NCI-H2081 (cell line): ENCODE results near the gene IPPK.
"Not testable (repeated sequence)": the region's sequence is repeated elsewhere in the genome, so short reads cannot be mapped to it uniquely, and the experiment has no call there.

Experiments used
- DNase-seq, 2 experiments: peaks; one replicate each; lab custom pipeline; 2025; lab: John Stamatoyannopoulos, UW

Gene IPPK

GRCh38 chr9:92638621-92639101 lies 31.3 kb downstream of the IPPK start:
- no peak for DNase-seq

DNA sequence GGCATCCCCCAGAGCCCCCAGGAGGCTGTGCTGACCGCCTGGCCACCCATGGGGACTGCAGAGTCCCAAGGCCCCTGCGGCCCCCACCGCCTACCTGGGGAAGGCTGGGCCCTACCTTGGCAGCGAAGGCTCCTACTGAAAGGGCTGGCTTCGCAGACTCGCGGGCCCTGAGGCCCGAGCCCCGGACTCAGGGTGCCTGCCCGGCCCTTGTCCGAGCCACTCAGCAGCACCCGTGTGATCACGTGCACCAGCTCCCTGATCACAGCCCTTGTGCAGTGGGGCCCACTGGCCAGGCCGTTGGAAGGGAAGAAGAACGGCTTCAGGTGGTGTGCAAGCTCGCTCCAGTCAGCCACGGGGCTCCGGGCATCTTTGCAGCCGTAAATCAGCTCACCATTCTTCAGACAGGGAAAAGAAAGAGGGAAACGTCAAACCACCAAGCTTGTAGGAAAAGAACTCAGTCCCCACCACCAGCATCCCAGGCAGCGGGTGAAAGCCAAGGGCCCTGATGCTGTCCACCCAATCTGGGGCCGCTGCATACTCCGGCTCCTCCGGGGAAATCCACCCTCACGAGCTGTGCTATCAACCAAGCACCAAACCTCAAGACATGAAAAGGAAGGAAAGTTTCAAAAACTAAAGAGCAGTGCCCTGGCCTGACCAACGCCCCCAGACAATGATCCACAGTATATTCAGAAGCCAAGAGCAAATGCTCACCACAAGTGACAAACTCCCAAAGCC lies 31.9 kb downstream of the IPPK start:
- no peak for DNase-seq

DNA sequence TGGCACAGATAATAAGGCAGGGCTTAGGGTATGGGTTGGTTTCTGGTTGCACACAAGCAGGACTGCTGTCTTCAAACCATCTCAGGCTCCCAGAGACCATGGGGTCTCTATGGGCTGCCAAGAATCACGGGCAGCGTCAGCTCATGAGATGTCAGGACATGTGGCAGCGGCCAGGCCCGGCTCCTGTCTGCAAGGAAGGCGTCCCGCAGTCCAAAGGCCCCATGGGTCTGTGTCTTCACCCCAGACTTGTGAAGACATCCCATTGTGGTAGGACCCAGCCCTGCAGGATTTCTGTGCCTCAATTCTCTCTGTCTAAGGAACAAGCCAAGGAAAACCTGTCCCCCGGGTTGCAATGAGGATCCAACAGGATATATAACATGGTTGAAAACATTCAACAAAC lies 32.6 kb downstream of the IPPK start:
- DNase-seq = no peak

- DNase-seq = no peak
These were observed 33.3 kb downstream of the IPPK start for GRCh38 chr9:92636627-92637026.

GRCh38 chr9:92635760-92636159 lies 34.2 kb downstream of the IPPK start:
- DNase-seq = no peak

- DNase-seq = peak; percentile 47 to 51
These were observed 35.0 kb downstream of the IPPK start for GRCh38 chr9:92634712-92635605.

- no peak for DNase-seq
These were observed 36.2 kb downstream of the IPPK start for GRCh38 chr9:92633614-92634278.

DNA sequence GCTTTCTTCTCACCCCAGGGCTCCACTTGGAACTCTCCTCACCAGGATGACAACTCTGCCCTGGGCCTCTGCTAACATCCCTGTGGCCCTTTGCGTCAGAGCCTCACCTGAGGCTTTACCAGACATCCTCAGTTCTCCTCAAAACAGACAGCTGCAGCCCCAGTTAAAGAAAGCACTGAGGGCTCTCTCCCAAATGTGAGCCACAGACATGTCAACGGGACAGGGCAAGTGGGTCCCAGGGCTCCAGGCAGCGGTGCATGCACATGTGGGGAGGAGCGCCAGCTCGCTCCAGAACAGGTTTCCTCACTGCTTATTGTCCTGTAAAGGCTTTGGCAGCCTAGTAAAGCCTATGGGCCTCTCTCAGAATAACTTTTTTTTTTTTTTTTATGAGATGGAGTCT lies 37.3 kb downstream of the IPPK start:
- DNase-seq = no peak

- no peak for DNase-seq
These were observed 38.2 kb downstream of the IPPK start for GRCh38 chr9:92631452-92632343.

GRCh38 chr9:92627651-92628050 lies 42.3 kb downstream of the IPPK start:
- no peak for DNase-seq

DNA sequence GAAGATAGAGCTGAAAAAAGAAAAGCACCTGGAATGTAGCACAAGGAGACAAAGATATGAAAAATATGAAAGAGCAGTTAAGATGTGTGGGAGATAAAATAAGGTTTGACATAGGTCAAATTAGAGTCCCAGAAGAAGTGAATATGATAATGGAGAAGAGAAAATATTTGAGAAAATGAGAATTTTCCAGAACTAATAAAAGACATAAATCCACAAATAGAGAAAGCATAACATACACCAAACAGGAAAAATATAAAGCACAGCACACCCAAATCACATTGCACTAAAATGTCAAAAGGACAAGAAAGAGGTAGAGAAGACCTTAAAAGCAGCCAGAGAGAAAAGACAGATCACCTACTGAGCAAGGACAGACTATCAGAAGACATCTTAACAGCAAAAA lies 43.4 kb downstream of the IPPK start:
- DNase-seq = no peak

- DNase-seq = not testable (repeated sequence)
These were observed 46.0 kb downstream of the IPPK start for GRCh38 chr9:92623936-92624335.

DNA sequence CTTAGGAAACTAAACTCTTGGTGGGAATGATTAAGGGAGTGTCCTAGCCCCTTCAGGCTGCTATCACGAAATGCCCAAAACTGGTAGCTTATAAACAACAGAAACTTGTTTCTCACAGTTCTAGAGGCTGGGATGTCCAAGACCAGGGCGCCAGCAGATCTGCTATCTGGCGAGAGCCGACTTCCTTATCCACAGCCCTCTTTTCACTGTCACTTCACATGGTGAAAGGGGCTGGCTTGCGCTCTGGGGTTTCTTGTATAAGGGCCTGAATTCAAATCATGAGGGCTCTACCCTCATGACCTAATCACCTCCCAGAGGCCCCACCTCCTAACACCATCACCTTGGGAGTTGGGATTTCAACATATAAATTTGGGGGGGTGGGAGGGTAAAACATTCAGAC lies 49.1 kb downstream of the IPPK start:
- no peak for DNase-seq

DNA sequence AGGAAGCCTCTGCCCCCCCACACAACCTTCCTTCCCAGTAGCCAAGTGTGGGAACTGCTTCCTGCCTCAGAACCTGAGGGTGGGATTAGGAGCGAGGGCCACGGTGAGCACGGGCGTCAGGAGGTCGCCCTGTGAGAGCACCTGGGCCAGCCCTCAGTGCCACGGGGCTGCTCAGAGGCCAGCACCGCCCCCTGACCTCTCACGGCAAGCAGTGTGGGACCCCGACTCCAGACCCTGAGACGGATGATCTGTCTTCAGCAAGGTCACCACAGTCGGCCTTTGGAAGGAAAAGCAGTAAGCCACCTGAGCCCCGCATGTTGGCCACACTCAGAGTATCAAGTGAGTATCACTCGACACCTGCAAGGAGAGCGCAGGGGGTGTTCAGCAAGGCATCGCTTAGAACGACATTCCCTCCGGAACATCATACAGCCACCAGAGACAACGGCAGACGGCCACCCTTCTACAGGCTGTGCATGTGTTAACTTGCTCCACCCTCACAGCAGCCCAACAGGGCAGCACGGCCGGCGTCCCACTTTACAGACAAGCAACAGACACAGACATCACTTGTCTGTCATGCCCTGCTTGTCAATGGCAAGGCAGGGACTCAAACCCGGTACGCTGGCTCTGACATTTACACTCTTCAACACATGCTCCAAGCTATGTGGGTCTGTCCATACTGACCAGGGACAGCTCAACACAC lies 50.2 kb downstream of the IPPK start:
- no peak for DNase-seq

GRCh38 chr9:92618633-92619225 lies 51.2 kb downstream of the IPPK start:
- no peak for DNase-seq

DNA sequence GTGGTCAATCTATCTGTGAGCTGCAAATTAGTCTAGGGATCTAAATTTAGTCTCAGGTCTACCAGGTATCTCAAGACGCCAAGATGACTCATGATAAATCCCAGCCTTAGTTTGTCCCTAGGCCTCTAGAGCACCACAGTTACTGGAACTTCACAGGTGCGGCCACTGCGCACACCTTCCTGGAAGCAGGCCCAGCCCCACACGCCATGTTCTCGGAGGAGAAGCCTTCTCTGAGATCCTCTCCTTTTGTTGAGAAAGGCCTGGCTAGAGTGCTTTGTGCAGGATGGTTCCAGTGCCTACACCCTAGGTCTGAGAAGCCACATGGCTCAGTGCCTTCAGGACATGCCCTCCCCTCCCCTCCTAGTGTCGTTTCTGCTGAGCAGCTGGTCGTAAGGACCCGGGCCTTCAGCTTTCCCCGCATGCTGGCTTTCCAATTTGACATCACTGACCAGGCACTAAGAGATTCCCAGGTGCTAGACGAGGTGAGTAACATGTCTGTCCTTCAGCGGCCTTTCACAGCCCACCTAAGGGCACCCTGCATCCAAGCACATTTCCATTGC lies 51.9 kb downstream of the IPPK start:
- DNase-seq = no peak

DNA sequence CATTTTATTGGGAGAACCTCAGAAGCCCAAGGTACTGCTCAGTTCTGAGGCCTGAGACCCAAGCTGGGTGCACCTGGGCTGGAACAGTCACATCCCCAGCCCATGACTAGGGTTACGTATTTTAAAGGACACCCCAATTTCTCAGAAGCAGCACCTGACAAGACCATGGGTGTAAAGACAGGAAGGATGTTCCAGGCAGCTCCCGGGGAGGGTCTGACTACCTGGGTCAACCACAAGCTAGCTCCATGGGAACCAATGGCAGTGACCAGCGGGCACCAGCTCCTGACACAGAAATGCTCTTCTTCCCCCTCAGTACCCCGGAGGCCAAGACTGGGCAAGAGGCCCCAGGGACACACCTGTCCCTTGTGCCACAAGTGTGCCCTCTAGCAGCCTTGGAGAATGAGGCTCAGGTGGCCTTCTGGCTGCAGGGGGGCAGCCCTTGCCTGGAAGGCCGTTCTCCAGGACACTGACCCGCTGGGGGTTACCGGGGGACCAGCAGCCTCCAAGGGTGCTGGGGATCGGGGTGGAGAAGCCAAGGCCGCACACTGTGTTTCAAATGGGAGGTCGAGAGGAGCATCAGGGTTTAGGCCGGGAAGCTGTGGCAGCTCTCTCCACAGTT lies 52.6 kb downstream of the IPPK start:
- no peak for DNase-seq

GRCh38 chr9:92616655-92617111 lies 53.2 kb downstream of the IPPK start:
- no peak for DNase-seq

DNA sequence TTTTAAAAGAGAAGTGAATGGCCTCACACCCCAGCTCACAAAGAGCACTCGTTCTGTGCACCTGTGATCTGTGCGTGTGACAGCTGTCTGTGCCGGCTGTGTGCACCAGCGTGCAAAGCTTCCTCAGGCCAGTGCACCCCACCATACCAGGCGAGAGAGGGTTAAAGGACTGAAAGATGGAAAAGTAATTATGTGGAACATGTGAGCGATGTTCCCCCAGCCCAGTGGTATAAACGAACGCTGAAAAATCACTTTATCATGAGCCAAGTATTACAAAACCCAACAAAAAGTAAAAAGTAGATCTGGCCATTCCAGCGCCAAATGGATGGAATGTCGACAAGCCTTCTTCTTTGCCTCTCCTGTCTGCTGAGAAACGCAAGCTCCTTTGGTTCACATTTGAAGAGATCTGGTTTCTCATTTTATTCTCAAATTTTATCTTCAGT lies 53.7 kb downstream of the IPPK start:
- DNase-seq = no peak

DNA sequence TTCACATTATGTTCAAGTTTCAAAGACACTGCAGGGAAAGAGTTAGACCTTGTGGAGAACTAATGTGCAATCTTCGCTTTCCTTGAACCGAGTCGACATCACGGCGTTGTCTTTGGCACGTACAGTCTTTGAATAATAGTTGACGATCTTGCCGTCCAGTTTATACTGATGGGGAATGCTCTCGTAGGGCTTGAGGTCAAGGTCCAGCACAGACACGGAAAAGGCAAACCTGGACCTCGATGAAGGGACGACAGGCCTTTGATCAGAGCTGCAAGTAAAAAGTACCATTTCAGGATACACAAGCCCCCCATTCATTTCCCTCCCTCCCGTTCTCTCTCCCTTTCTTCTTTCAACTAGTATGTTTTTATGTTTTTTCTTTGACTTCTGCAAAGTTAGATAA lies 54.1 kb downstream of the IPPK start:
- DNase-seq = no peak
